SK-N-SH (cell line): ENCODE measurements around the gene SPATA31D3. TPM values are rescaled to one million over a fixed set of nuclear protein-coding genes. Genes with fewer than 3 reads are reported as not detected.
A peak's percentile ranks its signal among the peaks of the same experiment; 100 is the strongest.

Experiments used
- CTCF ChIA-PET: fragments of 300-600, 350-600 bp; formaldehyde crosslinking; extraction: SDS; loops from one replicate; lab custom pipeline; 2021; lab: Yijun Ruan, JAX
- POLR2A ChIA-PET: fragments of 350-600 bp; sonication (Branson Sonifier 250); formaldehyde crosslinking; extraction: SDS; loops from one replicate; lab custom pipeline; 2020; ENCODE audit warnings: antibody characterized with exemption, inconsistent platforms; lab: Yijun Ruan, JAX
- DNase-seq: peaks from one replicate; pipeline ENCODE4 v3.0.0; 2012
- H2AFZ ChIP-seq: fragments of 200-600 bp; sonication (generic); 2 replicates; pipeline ENCODE4 v1.8.1; 2016; ENCODE audit warnings: antibody characterized with exemption, mild to moderate bottlenecking, low read depth
- H3F3A ChIP-seq: fragments of 200-600 bp; sonication (generic); replicated peaks from 2 replicates; pipeline ENCODE3; 2016; ENCODE audit warnings: antibody characterized with exemption, mild to moderate bottlenecking; ENCODE audit not compliant: insufficient read depth
- H3K27ac ChIP-seq, 2 experiments: fragments of 200-500 bp in 1 of 2; fragments of 200-600 bp in 1 of 2; sonication (Bioruptor generic) in 1 of 2; sonication (generic), shearing (Covaris generic) in 1 of 2; 2 replicates each; pipeline versions ENCODE4 v1.5.1 to v1.6.1; 2014 to 2016; ENCODE audit warnings: low read depth in 2 of 2, inconsistent platforms in 1 of 2, low read length in 1 of 2, mild to moderate bottlenecking in 1 of 2, mixed read lengths in 1 of 2
- H3K27me3 ChIP-seq: fragments of 200-600 bp; sonication (generic), shearing (Covaris generic); 2 replicates; pipeline ENCODE4 v1.6.1; 2016; ENCODE audit warnings: mixed run types; ENCODE audit not compliant: insufficient read depth
- H3K36me3 ChIP-seq, 2 experiments: fragments of 200-500 bp in 1 of 2; fragments of 200-600 bp in 1 of 2; sonication (Bioruptor generic) in 1 of 2; sonication (generic) in 1 of 2; replicated peaks in 1 of 2; 2 replicates each; pipeline versions ENCODE3 to v1.5.1; 2014 to 2016; ENCODE audit warnings: low read length in 1 of 2, mild to moderate bottlenecking in 1 of 2; ENCODE audit not compliant: insufficient read depth in 2 of 2, control insufficient read depth in 1 of 2
- H3K4me1 ChIP-seq, 2 experiments: fragments of 200-500 bp in 1 of 2; fragments of 200-600 bp in 1 of 2; sonication (Bioruptor generic) in 1 of 2; sonication (generic), shearing (Covaris generic) in 1 of 2; 2 replicates each; pipeline versions ENCODE4 v1.5.1 to v1.6.1; 2014 to 2016; ENCODE audit warnings: low read depth in 1 of 2, low read length in 1 of 2, mixed run types in 1 of 2; ENCODE audit not compliant: insufficient read depth in 2 of 2, control insufficient read depth in 1 of 2
- H3K4me2 ChIP-seq: fragments of 200-600 bp; sonication (generic), shearing (Covaris generic); 2 replicates; pipeline ENCODE4 v1.6.1; 2017; ENCODE audit warnings: mixed run types
- H3K4me3 ChIP-seq, 2 experiments: fragments of 200-500 bp in 1 of 2; fragments of 200-600 bp in 1 of 2; sonication (Bioruptor generic) in 1 of 2; sonication (generic), shearing (Covaris generic) in 1 of 2; 2 replicates each; pipeline versions ENCODE4 v1.5.1 to v1.8.1; 2014 to 2016; ENCODE audit warnings: low read depth in 2 of 2, inconsistent platforms in 1 of 2, low read length in 1 of 2, mild to moderate bottlenecking in 1 of 2, mixed read lengths in 1 of 2, moderate library complexity in 1 of 2
- H3K79me2 ChIP-seq: fragments of 200-600 bp; sonication (generic); 2 replicates; pipeline ENCODE4 v1.8.1; 2017; ENCODE audit warnings: mild to moderate bottlenecking; ENCODE audit not compliant: insufficient read depth
- H3K9ac ChIP-seq: fragments of 200-600 bp; sonication (generic); 2 replicates; pipeline ENCODE4 v1.6.1; 2017; ENCODE audit warnings: mixed run types
- H3K9me2 ChIP-seq: fragments of 200-600 bp; sonication (generic); 2 replicates; pipeline ENCODE4 v1.6.1; 2017; ENCODE audit warnings: mixed run types
- H3K9me3 ChIP-seq: fragments of 200-600 bp; sonication (generic); 2 replicates; pipeline ENCODE4 v1.6.1; 2017; ENCODE audit warnings: mixed run types, mild to moderate bottlenecking, moderate library complexity
- H4K20me1 ChIP-seq: fragments of 200-600 bp; sonication (generic); 2 replicates; pipeline ENCODE4 v1.6.1; 2017; ENCODE audit warnings: mild to moderate bottlenecking, mixed run types; ENCODE audit not compliant: insufficient read depth
- CTCF ChIP-seq: fragments of 200-600 bp; sonication (generic); IDR thresholded peaks from 2 replicates; pipeline ENCODE4 v1.6.1; 2017; ENCODE audit warnings: antibody characterized with exemption, mild to moderate bottlenecking, moderate library complexity
- EP300 ChIP-seq, 2 experiments: IDR thresholded peaks; 2 replicates each; pipeline versions ENCODE4 v1.4.0 to v1.6.1; 2012; ENCODE audit warnings: borderline replicate concordance in 1 of 2, low read depth in 1 of 2, low read length in 1 of 2
- FOXJ3 ChIP-seq: sonication (generic); formaldehyde crosslinking; IDR thresholded peaks from 2 replicates; pipeline ENCODE4 v1.5.1; 2020; ENCODE audit warnings: mild to moderate bottlenecking, missing genetic modification reagents
- IRF3 ChIP-seq: fragments of 150-350 bp; IDR thresholded peaks from 2 replicates; pipeline ENCODE4 v1.6.1; 2016; ENCODE audit warnings: mild to moderate bottlenecking, low read depth, low read length
- JUND ChIP-seq: IDR thresholded peaks from 2 replicates; pipeline ENCODE4 v1.4.0; 2012
- MEF2A ChIP-seq: IDR thresholded peaks from 2 replicates; pipeline ENCODE4 v1.4.0; 2012; ENCODE audit warnings: low read depth, borderline replicate concordance
- NFIC ChIP-seq: IDR thresholded peaks from 2 replicates; pipeline ENCODE4 v1.4.0; 2012; ENCODE audit warnings: borderline replicate concordance
- NRF1 ChIP-seq: IDR thresholded peaks from 2 replicates; pipeline ENCODE4 v1.6.1; 2012; ENCODE audit warnings: low read depth, mild to moderate bottlenecking, low read length
- REST ChIP-seq: IDR thresholded peaks from 2 replicates; pipeline ENCODE4 v1.6.1; 2012; ENCODE audit warnings: mild to moderate bottlenecking, low read depth, low read length, moderate library complexity
- TCF12 ChIP-seq: IDR thresholded peaks from 2 replicates; pipeline ENCODE4 v1.4.0; 2012
- USF2 ChIP-seq: fragments of 150-350 bp; IDR thresholded peaks from 2 replicates; pipeline ENCODE4 v1.6.1; 2017; ENCODE audit warnings: antibody characterized with exemption, low read length, low read depth, borderline replicate concordance
- whole genome bisulfite sequencing: methylation state at CpG from one replicate; pipeline ENCODE4 v1.1.6; 2017; ENCODE audit warnings: low lambda C conversion rate; 5-methylcytosine and 5-hydroxymethylcytosine counted together
- polyA plus RNA-seq, 3 experiments: library from polyadenylated mRNA; depleted of rRNA; stranded (reverse); fragments of >200 nt; gene quantifications; 2 replicates each; pipeline ENCODE4 v1.2.3, GENCODE V29; 2012

The SPATA31D3 gene
- polyA plus RNA-seq, 1 of the 3 experiments (the other 2 are of a cell fraction) = not detected

GRCh38 chr9:81896070-81896469 is 47.2 kb upstream of the SPATA31D3 start (continued):
- TF ChIP-seq USF2 (no peak), TCF12 (peak; percentile 91), FOXJ3 (no peak), JUND (peak; percentile 79), NRF1 (no peak)

GRCh38 chr9:81898851-81899250 is 44.4 kb upstream of the SPATA31D3 start:
- H3K4me3 ChIP-seq = no peak overlapping the region
- no peaks in the 10 kb centered on the region for H3K79me2 ChIP-seq
- H3K27ac ChIP-seq = no peak overlapping the region
- TF ChIP-seq CTCF = no peak
- no peak for TF ChIP-seq NFIC
- TF ChIP-seq EP300 (IDR thresholded peaks at IDR 0.05; ENCODE audit: borderline replicate concordance in 1 of 2, low read depth in 1 of 2, low read length in 1 of 2) = no peak
- no peak for TF ChIP-seq REST
- TF ChIP-seq MEF2A = no peak
- TF ChIP-seq IRF3 = no peak
- H3K9me3 ChIP-seq = no peaks in the 10 kb centered on the region
- no peak overlapping the region for H3K9ac ChIP-seq
- no peaks in the 10 kb centered on the region; a peak in 1 of 4 replicates for H3K4me1 ChIP-seq
- DNase-seq = no peak
- H3F3A ChIP-seq = peaks cover 6% of the 10 kb centered on the region
- no peak overlapping the region for H3K4me2 ChIP-seq
- no peaks in the 10 kb centered on the region for H3K27me3 ChIP-seq
- ChIA-PET POLR2A (no interaction called here), CTCF (no interaction called here)
- H2AFZ ChIP-seq = no peak overlapping the region
- H3K36me3 ChIP-seq = no peaks in the 10 kb centered on the region
- H3K9me2 ChIP-seq = no peaks in the 10 kb centered on the region
- H4K20me1 ChIP-seq = no peaks in the 10 kb centered on the region
- 91% methylated on average over 1 of the region's 1 CpG for WGBS
